ENCODE data around the gene FETUB. TPM values are rescaled to one million over a fixed set of nuclear protein-coding genes. Genes with fewer than 3 reads are reported as not detected.

The FETUB gene
- total RNA-seq, 1 experiment from 2014 or later = not detected

DNA sequence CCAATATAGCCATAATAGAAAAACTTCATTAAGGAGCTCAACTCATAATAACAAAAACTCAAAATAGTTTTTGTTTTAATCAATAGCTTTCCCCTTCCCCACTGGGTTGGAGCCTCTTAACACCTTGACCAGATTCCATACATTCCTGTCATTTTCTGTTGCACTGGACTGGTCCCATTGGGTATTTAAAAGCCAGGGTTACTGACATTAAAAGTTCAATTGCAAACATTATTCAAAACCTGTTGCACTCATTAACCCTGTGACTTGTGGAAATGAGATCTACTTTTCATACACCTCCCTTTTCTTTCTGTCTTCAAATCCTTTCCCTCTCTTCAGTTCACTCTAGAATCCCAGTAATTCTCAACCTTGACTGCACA, 23.9 kb downstream of the FETUB start:
- peaks cover 0 to 8% of the 10 kb centered on the region in 2 experiments; a peak in 1 of 4 replicates for H3K4me1 ChIP-seq (ENCODE audit: control insufficient read depth in 1 of 2, insufficient read depth in 2 of 2, low read length in 2 of 2)
- no peak overlapping the region for H3K4me3 ChIP-seq (replicated peaks in 1 of 2; ENCODE audit: low read depth in 1 of 2, low read length in 2 of 2)
- BruUV-seq (replicated peaks) = no TSS peak
- H2AFZ ChIP-seq (ENCODE audit: low read depth, low read length, poor library complexity, severe bottlenecking) = no peak overlapping the region
- H3K27ac ChIP-seq (ENCODE audit: low read depth, low read length) = no peak overlapping the region
- RAD21 ChIA-PET (ENCODE audit: low non-redundant PET in 1 of 2, low total read pairs in 2 of 2, uncharacterized antibody in 2 of 2, unreplicated experiment in 2 of 2) = no interaction called here
- CTCF ChIA-PET = no interaction called here
- ATAC-seq (no peak), DNase-seq (ENCODE audit: low read depth, low spot score) (no peak)
- H3K9me2 ChIP-seq (ENCODE audit: insufficient read depth) = no peaks in the 10 kb centered on the region
- no peaks in the 10 kb centered on the region for H3K36me3 ChIP-seq (ENCODE audit: control insufficient read depth in 1 of 2, insufficient read depth in 2 of 2, low read length in 2 of 2)
- H3K9me3 ChIP-seq (ENCODE audit: control insufficient read depth in 1 of 2, insufficient read depth in 1 of 2, low read depth in 1 of 2, low read length in 2 of 2) = no peaks in the 10 kb centered on the region
- no peaks in the 10 kb centered on the region for H3K79me2 ChIP-seq (ENCODE audit: insufficient read depth, low read length)
- POLR2A ChIA-PET = no interaction called here
- H3K4me2 ChIP-seq (ENCODE audit: low read length) = no peak overlapping the region
- H3K27me3 ChIP-seq (ENCODE audit: insufficient read depth, low read length) = no peaks in the 10 kb centered on the region
- TF ChIP-seq FOSL1 (IDR thresholded peaks at IDR 0.05; ENCODE audit: low read depth) (no peak), ELF1 (IDR thresholded peaks at IDR 0.05; ENCODE audit: borderline replicate concordance, low read depth) (no peak), TCF7L2 (IDR thresholded peaks at IDR 0.05; ENCODE audit: borderline replicate concordance, extremely low read depth, insufficient read depth, insufficient read length) (no peak)
- no peak overlapping the region for H3K9ac ChIP-seq (ENCODE audit: low read length)
- intact Hi-C loops (cut with micrococcal nuclease) = no loop called here
- H4K20me1 ChIP-seq (ENCODE audit: insufficient read depth) = no peaks in the 10 kb centered on the region

DNA sequence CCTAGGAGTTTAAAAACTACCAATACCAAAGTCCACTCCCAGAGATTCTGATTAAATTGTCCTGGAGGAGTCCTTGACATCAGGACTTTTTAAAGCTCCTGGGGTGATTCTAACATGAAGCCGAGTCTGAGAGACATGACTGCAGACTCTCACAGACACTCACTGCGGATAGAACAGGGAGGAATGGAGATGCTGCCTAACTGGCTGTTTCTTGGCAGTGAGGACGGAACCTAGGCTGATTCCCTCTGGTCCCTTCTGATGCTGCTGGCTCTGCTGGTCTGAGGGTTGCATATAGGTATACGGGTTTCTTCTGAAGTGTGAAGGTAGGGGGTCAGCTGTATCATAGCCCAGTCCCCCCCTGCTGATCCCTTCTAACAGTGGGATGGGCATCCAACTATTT, 24.3 kb downstream of the FETUB start:
- H3K9me3 ChIP-seq (ENCODE audit: control insufficient read depth in 1 of 2, insufficient read depth in 1 of 2, low read depth in 1 of 2, low read length in 2 of 2) = no peaks in the 10 kb centered on the region
- no peaks in the 10 kb centered on the region for H4K20me1 ChIP-seq (ENCODE audit: insufficient read depth)
- intact Hi-C loops (cut with micrococcal nuclease) = no loop called here
- H3K27ac ChIP-seq (ENCODE audit: low read depth, low read length) = no peak overlapping the region
- no peak overlapping the region for H3K4me2 ChIP-seq (ENCODE audit: low read length)
- no peak for ATAC-seq
- no peak for DNase-seq (ENCODE audit: low read depth, low spot score)
- no peaks in the 10 kb centered on the region for H3K27me3 ChIP-seq (ENCODE audit: insufficient read depth, low read length)
- peaks cover 0 to 12% of the 10 kb centered on the region in 2 experiments; a peak in 3 of 4 replicates for H3K4me1 ChIP-seq (ENCODE audit: control insufficient read depth in 1 of 2, insufficient read depth in 2 of 2, low read length in 2 of 2)
- no peak overlapping the region for H2AFZ ChIP-seq (ENCODE audit: low read depth, low read length, poor library complexity, severe bottlenecking)
- no peaks in the 10 kb centered on the region for H3K9me2 ChIP-seq (ENCODE audit: insufficient read depth)
- RAD21 ChIA-PET (ENCODE audit: low non-redundant PET in 1 of 2, low total read pairs in 2 of 2, uncharacterized antibody in 2 of 2, unreplicated experiment in 2 of 2) = no interaction called here
- no TSS peak for BruUV-seq (replicated peaks)
- no peak overlapping the region for H3K4me3 ChIP-seq (replicated peaks in 1 of 2; ENCODE audit: low read depth in 1 of 2, low read length in 2 of 2)
- POLR2A ChIA-PET = no interaction called here
- TF ChIP-seq ZFX (IDR thresholded peaks at IDR 0.05) (no peak), YY1 (IDR thresholded peaks at IDR 0.05; ENCODE audit: extremely low read depth, insufficient replicate concordance, low read depth, low read length) (no peak), TCF7L2 (IDR thresholded peaks at IDR 0.05; ENCODE audit: borderline replicate concordance, extremely low read depth, insufficient read depth, insufficient read length) (no peak), EGR1 (IDR thresholded peaks at IDR 0.05; ENCODE audit: low read depth) (no peak)
- TF ChIP-seq, protein P1, sequence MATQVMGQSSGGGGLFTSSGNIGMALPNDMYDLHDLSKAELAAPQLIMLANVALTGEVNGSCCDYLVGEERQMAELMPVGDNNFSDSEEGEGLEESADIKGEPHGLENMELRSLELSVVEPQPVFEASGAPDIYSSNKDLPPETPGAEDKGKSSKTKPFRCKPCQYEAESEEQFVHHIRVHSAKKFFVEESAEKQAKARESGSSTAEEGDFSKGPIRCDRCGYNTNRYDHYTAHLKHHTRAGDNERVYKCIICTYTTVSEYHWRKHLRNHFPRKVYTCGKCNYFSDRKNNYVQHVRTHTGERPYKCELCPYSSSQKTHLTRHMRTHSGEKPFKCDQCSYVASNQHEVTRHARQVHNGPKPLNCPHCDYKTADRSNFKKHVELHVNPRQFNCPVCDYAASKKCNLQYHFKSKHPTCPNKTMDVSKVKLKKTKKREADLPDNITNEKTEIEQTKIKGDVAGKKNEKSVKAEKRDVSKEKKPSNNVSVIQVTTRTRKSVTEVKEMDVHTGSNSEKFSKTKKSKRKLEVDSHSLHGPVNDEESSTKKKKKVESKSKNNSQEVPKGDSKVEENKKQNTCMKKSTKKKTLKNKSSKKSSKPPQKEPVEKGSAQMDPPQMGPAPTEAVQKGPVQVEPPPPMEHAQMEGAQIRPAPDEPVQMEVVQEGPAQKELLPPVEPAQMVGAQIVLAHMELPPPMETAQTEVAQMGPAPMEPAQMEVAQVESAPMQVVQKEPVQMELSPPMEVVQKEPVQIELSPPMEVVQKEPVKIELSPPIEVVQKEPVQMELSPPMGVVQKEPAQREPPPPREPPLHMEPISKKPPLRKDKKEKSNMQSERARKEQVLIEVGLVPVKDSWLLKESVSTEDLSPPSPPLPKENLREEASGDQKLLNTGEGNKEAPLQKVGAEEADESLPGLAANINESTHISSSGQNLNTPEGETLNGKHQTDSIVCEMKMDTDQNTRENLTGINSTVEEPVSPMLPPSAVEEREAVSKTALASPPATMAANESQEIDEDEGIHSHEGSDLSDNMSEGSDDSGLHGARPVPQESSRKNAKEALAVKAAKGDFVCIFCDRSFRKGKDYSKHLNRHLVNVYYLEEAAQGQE (IDR thresholded peaks at IDR 0.05; ENCODE audit: low read depth) = no peak
- TF ChIP-seq, protein P2, sequence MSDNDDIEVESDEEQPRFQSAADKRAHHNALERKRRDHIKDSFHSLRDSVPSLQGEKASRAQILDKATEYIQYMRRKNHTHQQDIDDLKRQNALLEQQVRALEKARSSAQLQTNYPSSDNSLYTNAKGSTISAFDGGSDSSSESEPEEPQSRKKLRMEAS (IDR thresholded peaks at IDR 0.05) = no peak
- TF ChIP-seq, protein P3, sequence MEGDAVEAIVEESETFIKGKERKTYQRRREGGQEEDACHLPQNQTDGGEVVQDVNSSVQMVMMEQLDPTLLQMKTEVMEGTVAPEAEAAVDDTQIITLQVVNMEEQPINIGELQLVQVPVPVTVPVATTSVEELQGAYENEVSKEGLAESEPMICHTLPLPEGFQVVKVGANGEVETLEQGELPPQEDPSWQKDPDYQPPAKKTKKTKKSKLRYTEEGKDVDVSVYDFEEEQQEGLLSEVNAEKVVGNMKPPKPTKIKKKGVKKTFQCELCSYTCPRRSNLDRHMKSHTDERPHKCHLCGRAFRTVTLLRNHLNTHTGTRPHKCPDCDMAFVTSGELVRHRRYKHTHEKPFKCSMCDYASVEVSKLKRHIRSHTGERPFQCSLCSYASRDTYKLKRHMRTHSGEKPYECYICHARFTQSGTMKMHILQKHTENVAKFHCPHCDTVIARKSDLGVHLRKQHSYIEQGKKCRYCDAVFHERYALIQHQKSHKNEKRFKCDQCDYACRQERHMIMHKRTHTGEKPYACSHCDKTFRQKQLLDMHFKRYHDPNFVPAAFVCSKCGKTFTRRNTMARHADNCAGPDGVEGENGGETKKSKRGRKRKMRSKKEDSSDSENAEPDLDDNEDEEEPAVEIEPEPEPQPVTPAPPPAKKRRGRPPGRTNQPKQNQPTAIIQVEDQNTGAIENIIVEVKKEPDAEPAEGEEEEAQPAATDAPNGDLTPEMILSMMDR (IDR thresholded peaks at IDR 0.05 in 2 of 3, conservative IDR thresholded peaks at IDR 0.05 in 1 of 3; ENCODE audit: borderline replicate concordance in 1 of 3, insufficient read depth in 1 of 3, low read depth in 2 of 3, low read length in 2 of 3) = no peak
- H3K36me3 ChIP-seq (ENCODE audit: control insufficient read depth in 1 of 2, insufficient read depth in 2 of 2, low read length in 2 of 2) = no peaks in the 10 kb centered on the region
- H3K9ac ChIP-seq (ENCODE audit: low read length) = no peak overlapping the region
- H3K79me2 ChIP-seq (ENCODE audit: insufficient read depth, low read length) = no peaks in the 10 kb centered on the region
- CTCF ChIA-PET = no interaction called here

Data from HCT116 (cell line).